Astrocyte (in vitro differentiated cells and primary cell): ENCODE data around the gene KHNYN.

ENCODE experiments used
- EZH2 ChIP-seq: IDR thresholded peaks from 2 replicates; pipeline ENCODE4 v1.6.1; 2012; ENCODE audit warnings: mild to moderate bottlenecking, low read length, inconsistent platforms; ENCODE audit not compliant: insufficient read depth
- TF ChIP-seq, protein P1 (sequence below): IDR thresholded peaks from 2 replicates; pipeline ENCODE4 v1.5.1; 2011; ENCODE audit warnings: low read depth, mild to moderate bottlenecking, inconsistent platforms, low read length, moderate library complexity; ENCODE audit not compliant: insufficient read depth

- TF ChIP-seq, protein P1, sequence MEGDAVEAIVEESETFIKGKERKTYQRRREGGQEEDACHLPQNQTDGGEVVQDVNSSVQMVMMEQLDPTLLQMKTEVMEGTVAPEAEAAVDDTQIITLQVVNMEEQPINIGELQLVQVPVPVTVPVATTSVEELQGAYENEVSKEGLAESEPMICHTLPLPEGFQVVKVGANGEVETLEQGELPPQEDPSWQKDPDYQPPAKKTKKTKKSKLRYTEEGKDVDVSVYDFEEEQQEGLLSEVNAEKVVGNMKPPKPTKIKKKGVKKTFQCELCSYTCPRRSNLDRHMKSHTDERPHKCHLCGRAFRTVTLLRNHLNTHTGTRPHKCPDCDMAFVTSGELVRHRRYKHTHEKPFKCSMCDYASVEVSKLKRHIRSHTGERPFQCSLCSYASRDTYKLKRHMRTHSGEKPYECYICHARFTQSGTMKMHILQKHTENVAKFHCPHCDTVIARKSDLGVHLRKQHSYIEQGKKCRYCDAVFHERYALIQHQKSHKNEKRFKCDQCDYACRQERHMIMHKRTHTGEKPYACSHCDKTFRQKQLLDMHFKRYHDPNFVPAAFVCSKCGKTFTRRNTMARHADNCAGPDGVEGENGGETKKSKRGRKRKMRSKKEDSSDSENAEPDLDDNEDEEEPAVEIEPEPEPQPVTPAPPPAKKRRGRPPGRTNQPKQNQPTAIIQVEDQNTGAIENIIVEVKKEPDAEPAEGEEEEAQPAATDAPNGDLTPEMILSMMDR, result no peak
- TF ChIP-seq EZH2, result no peak
These were observed 12.1 kb downstream of the KHNYN start for GRCh38 chr14:24441904-24442239.
